Measurements from ENCODE around the gene C22orf23.
"Not testable (repeated sequence)": the region's sequence is repeated elsewhere in the genome, so short reads cannot be mapped to it uniquely, and the experiment has no call there.

Gene C22orf23

GRCh38 chr22:37961062-37961461 lies 7.7 kb upstream of the C22orf23 start:
- TF ChIP-seq ZFX (IDR thresholded peaks at IDR 0.05), result no peak
- TF ChIP-seq CTCF (conservative IDR thresholded peaks at IDR 0.05), result no peak
- H3K27ac ChIP-seq, result no peak overlapping the region

DNA sequence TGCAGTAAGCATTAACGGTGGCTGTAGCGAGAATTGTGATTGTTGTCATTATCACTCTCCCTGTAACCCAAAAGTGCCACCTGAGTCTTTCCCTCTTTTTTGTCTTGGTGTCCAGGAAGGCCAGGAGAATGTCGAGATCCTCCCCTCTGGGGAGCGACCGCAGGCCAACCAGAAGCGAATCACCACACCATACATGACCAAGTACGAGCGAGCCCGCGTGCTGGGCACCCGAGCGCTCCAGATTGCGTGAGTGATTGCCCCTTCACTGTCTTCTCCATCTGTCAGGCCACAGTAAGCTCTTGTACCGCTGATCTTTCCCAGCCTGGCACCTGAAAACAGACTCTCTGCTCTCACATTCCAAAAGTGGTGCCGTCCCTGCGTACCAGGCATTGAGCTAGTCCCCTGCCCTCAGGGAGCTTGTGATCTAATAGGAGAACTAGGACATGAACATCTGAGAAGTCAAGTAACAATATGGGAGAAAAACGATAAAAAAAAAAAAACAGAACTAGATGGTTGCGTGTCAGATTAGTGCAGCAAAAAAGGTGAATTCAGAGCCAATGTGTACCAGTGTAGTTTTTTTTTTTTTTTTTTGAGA lies 5.9 kb upstream of the C22orf23 start:
- no peak overlapping the region for H3K27ac ChIP-seq
- TF ChIP-seq CTCF (conservative IDR thresholded peaks at IDR 0.05), result no peak
- TF ChIP-seq ZFX (IDR thresholded peaks at IDR 0.05), result no peak

DNA sequence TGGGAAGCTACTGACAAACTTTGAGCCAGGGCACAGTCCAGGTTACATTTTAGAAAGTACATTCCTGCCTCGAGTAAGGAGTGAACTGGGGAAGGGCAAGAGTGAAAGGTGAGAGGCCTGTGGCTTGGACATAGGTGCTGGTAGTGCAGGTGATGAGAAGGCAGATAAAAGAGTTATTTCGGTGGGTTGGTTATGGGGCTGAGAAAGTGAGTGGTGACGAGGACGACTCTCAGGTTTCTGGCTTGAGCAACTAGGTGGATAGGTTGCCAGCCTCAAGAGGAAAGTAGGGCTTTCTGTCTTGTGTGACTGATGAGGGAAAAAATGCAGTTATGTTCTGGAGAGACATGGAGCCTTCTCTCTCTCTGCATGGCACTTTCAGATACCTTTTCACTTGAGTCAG lies 3.8 kb upstream of the C22orf23 start:
- no peak overlapping the region for H3K27ac ChIP-seq
- no peak for TF ChIP-seq ZFX (IDR thresholded peaks at IDR 0.05)
- TF ChIP-seq CTCF (conservative IDR thresholded peaks at IDR 0.05), result no peak

DNA sequence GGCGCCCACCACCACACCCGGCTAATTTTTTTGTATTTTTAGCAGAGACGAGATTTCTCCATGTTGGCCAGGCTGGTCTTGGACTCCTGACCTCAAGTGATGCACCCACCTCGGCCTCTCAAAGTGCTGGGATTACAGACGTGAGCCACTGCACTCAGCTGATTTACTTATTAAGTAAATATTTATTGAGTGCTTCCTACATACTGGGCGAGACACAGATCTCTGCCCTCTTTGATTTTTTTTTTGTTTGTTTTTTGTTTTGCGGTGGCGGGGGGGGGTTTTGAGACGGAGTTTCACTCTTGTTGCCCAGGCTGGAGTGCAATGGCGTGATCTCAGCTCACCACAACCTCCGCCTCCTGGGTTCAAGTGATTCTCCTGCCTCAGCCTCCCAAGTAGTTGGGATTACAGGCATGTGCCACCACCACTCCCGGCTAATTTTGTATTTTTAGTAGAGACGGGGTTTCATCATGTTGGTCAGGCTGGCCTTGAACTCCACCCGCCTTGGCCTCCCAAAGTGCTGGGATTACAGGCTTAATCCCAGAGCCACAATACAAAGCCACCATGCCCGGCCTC lies 2.5 kb upstream of the C22orf23 start:
- not testable (repeated sequence) for H3K27ac ChIP-seq

- no peak for TF ChIP-seq CTCF (conservative IDR thresholded peaks at IDR 0.05)
- TF ChIP-seq ZFX (IDR thresholded peaks at IDR 0.05), result no peak
These were observed 1.3 kb upstream of the C22orf23 start for GRCh38 chr22:37954686-37955085.

GRCh38 chr22:37953062-37953436 lies 352 bp downstream of the C22orf23 start:
- H3K27ac ChIP-seq, result peak overlapping the region; percentile 85
- TF ChIP-seq CTCF (conservative IDR thresholded peaks at IDR 0.05) (no peak), ZFX (IDR thresholded peaks at IDR 0.05) (no peak)

More at GRCh38 chr22:37954686-37955085, 1.3 kb upstream of the C22orf23 start:
- H3K27ac ChIP-seq, result no peak overlapping the region; the same call in 1 of the 2 replicates

DNA sequence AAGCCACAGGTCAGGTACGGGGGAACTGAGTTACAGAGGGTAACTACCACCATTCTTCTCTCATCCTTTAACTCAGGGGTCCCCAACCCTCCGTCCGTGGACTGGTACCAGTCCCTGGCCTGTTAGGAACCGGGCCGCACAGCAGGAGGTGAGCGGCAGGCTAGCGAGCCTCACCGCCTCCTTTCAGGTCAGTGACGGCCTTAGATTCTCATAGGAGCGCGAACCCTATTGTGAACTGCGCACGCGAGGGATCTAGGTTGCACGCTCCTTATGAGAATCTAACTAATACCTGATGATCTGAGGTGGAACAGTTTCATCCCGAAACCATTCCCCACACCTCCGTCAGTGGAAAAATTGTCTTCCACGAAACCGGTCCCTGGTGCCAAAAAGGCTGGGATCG lies 772 bp downstream of the C22orf23 start:
- not testable (repeated sequence) for H3K27ac ChIP-seq

GRCh38 chr22:37951305-37951704 lies 2.1 kb downstream of the C22orf23 start:
- no peak overlapping the region for H3K27ac ChIP-seq
- TF ChIP-seq CTCF (conservative IDR thresholded peaks at IDR 0.05) (no peak), ZFX (IDR thresholded peaks at IDR 0.05) (no peak)

- not testable (repeated sequence) for H3K27ac ChIP-seq
These were observed 6.1 kb downstream of the C22orf23 start for GRCh38 chr22:37947142-37947795.

- H3K27ac ChIP-seq, result peak overlapping the region; percentile 13; the same call in 1 of the 2 replicates
These were observed 9.0 kb downstream of the C22orf23 start for GRCh38 chr22:37944423-37944822.
